Epithelial cell of prostate (primary cell): ENCODE measurements around the gene TNFSF8.

Experiments
- DNase-seq: peaks from one replicate; pipeline ENCODE4 v3.0.0-alpha.2; 2011; ENCODE audit warnings: low read depth, low spot score
- H3K27ac ChIP-seq: fragments of 450-650 bp; 2 replicates; pipeline ENCODE4 v1.5.1; 2017; ENCODE audit warnings: mild to moderate bottlenecking

The TNFSF8 gene

GRCh38 chr9:114887963-114888362 is 42.4 kb downstream of the TNFSF8 start:
- DNase-seq = no peak
- no peak overlapping the region for H3K27ac ChIP-seq

GRCh38 chr9:114884787-114885452 is 45.5 kb downstream of the TNFSF8 start:
- peak; percentile 84 for DNase-seq
- peak overlapping the region; percentile 82 for H3K27ac ChIP-seq

- DNase-seq = peak; percentile 58
- peak overlapping the region; percentile 82 for H3K27ac ChIP-seq
Measured at GRCh38 chr9:114883709-114884108, 46.7 kb downstream of the TNFSF8 start.

- no peak overlapping the region for H3K27ac ChIP-seq
- DNase-seq = no peak
Measured at GRCh38 chr9:114880291-114880745, 50.1 kb downstream of the TNFSF8 start.

GRCh38 chr9:114878879-114879564 is 51.4 kb downstream of the TNFSF8 start:
- DNase-seq = no peak

GRCh38 chr9:114869845-114870244 is 60.5 kb downstream of the TNFSF8 start:
- no peak for DNase-seq
- H3K27ac ChIP-seq = no peak overlapping the region

More at GRCh38 chr9:114878879-114879564, 51.4 kb downstream of the TNFSF8 start:
- no peak overlapping the region for H3K27ac ChIP-seq

- H3K27ac ChIP-seq = no peak overlapping the region
- DNase-seq = no peak
Measured at GRCh38 chr9:114869378-114869777, 61.0 kb downstream of the TNFSF8 start.

GRCh38 chr9:114867327-114867726 is 63.1 kb downstream of the TNFSF8 start:
- no peak for DNase-seq
- no peak overlapping the region for H3K27ac ChIP-seq

GRCh38 chr9:114864471-114864870 is 65.9 kb downstream of the TNFSF8 start:
- no peak for DNase-seq
- H3K27ac ChIP-seq = no peak overlapping the region

GRCh38 chr9:114861922-114862605 is 68.3 kb downstream of the TNFSF8 start:
- DNase-seq = no peak
- no peak overlapping the region for H3K27ac ChIP-seq

GRCh38 chr9:114861273-114861672 is 69.1 kb downstream of the TNFSF8 start:
- H3K27ac ChIP-seq = no peak overlapping the region
- DNase-seq = no peak

- DNase-seq = no peak
Measured at GRCh38 chr9:114860187-114860586, 70.2 kb downstream of the TNFSF8 start.

GRCh38 chr9:114856942-114857315 is 73.5 kb downstream of the TNFSF8 start:
- no peak for DNase-seq
- no peak overlapping the region for H3K27ac ChIP-seq

More at GRCh38 chr9:114860187-114860586, 70.2 kb downstream of the TNFSF8 start:
- H3K27ac ChIP-seq = no peak overlapping the region

- no peak for DNase-seq
- H3K27ac ChIP-seq = no peak overlapping the region
Measured at GRCh38 chr9:114856215-114856941, 74.0 kb downstream of the TNFSF8 start.

GRCh38 chr9:114855488-114855887 is 74.9 kb downstream of the TNFSF8 start:
- H3K27ac ChIP-seq = no peak overlapping the region
- DNase-seq = no peak

GRCh38 chr9:114854736-114855355 is 75.5 kb downstream of the TNFSF8 start:
- no peak overlapping the region for H3K27ac ChIP-seq
- no peak for DNase-seq

- H3K27ac ChIP-seq = no peak overlapping the region
- DNase-seq = no peak
Measured at GRCh38 chr9:114853071-114853855, 77.1 kb downstream of the TNFSF8 start.

- H3K27ac ChIP-seq = no peak overlapping the region
- DNase-seq = no peak
Measured at GRCh38 chr9:114852050-114852594, 78.3 kb downstream of the TNFSF8 start.

- no peak for DNase-seq
- H3K27ac ChIP-seq = no peak overlapping the region
Measured at GRCh38 chr9:114851306-114851705, 79.1 kb downstream of the TNFSF8 start.
